Measurements from ENCODE around the gene WDR93. TPM values are rescaled to one million over a fixed set of nuclear protein-coding genes. Genes with fewer than 3 reads are reported as not detected.
A peak's percentile ranks its signal among the peaks of the same experiment; 100 is the strongest.

The WDR93 gene
- polyA plus RNA-seq, 3 donors: not detected

GRCh38 chr15:89749951-89750559 lies 59.4 kb downstream of the WDR93 start:
- Histone ChIP-seq H3K27ac (ENCODE audit: low read depth in 1 of 2, low read length in 2 of 2) (no peak overlapping the region), H3K4me2 (replicated peaks; ENCODE audit: extremely low read depth, low read length, poor library complexity, severe bottlenecking) (peak overlapping the region; percentile 94), H3K9ac (ENCODE audit: insufficient read depth, low read length, poor library complexity, severe bottlenecking) (peak overlapping the region; percentile 60), H2AFZ (ENCODE audit: insufficient read depth, low read depth, low read length, poor library complexity, severe bottlenecking) (peak overlapping the region; percentile 96), H3K79me2 (ENCODE audit: insufficient read depth, low read length) (no peaks in the 10 kb centered on the region), H3K4me3 (replicated peaks in 1 of 3; ENCODE audit: low read depth in 2 of 3, low read length in 3 of 3) (peak overlapping the region; percentile 35 to 75 (median 40)), H3K36me3 (replicated peaks in 1 of 2; ENCODE audit: control insufficient read depth in 1 of 2, insufficient read depth in 2 of 2, low read length in 2 of 2) (no peaks in the 10 kb centered on the region), H3K9me3 (replicated peaks in 1 of 2; ENCODE audit: control insufficient read depth in 1 of 2, insufficient read depth in 1 of 2, low read length in 2 of 2) (no peaks in the 10 kb centered on the region), H3K27me3 (ENCODE audit: control insufficient read depth in 2 of 2, insufficient read depth in 2 of 2, low read length in 2 of 2) (peaks cover 0 to 17% of the 10 kb centered on the region in 2 donors), H3K4me1 (ENCODE audit: control insufficient read depth in 1 of 2, insufficient read depth in 2 of 2, low read length in 2 of 2) (peaks cover 12 to 22% of the 10 kb centered on the region in 2 donors), H4K20me1 (ENCODE audit: insufficient read depth, low read length) (no peaks in the 10 kb centered on the region)
- H3K9me3 Mint-ChIP-seq: no peaks in the 10 kb centered on the region
- DNase-seq: peak in 2 of 3 donors; percentile 7 to 12
- H3K4me3 Mint-ChIP-seq: peak overlapping the region; percentile 74 to 89
- H3K27me3 Mint-ChIP-seq (ENCODE audit: low read depth in 3 of 3): peaks cover 11 to 26% (median 22%) of the 10 kb centered on the region in 3 donors
- H3K4me1 Mint-ChIP-seq: peaks cover 9% of the 10 kb centered on the region
- peaks cover 0 to 3% of the 10 kb centered on the region in 2 donors for H3K36me3 Mint-ChIP-seq
- TF ChIP-seq, protein P1, sequence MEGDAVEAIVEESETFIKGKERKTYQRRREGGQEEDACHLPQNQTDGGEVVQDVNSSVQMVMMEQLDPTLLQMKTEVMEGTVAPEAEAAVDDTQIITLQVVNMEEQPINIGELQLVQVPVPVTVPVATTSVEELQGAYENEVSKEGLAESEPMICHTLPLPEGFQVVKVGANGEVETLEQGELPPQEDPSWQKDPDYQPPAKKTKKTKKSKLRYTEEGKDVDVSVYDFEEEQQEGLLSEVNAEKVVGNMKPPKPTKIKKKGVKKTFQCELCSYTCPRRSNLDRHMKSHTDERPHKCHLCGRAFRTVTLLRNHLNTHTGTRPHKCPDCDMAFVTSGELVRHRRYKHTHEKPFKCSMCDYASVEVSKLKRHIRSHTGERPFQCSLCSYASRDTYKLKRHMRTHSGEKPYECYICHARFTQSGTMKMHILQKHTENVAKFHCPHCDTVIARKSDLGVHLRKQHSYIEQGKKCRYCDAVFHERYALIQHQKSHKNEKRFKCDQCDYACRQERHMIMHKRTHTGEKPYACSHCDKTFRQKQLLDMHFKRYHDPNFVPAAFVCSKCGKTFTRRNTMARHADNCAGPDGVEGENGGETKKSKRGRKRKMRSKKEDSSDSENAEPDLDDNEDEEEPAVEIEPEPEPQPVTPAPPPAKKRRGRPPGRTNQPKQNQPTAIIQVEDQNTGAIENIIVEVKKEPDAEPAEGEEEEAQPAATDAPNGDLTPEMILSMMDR (IDR thresholded peaks at IDR 0.05): no peak
- intact Hi-C loops (cut with micrococcal nuclease): loop anchor here in 1 of 2 donors (5.0 kb wide), 1 partner anchor 322 kb away; no protein-coding TSS in a partner anchor
- WGBS (ENCODE audit: insufficient coverage): 2% methylated on average over 41 of the region's 41 CpGs
- peak overlapping the region in 1 of 7 donors; percentile 78 for H3K27ac Mint-ChIP-seq

- 3% methylated on average over 114 of the region's 114 CpGs for whole genome bisulfite sequencing (ENCODE audit: insufficient coverage)
- peak within 1 kb of the TSS in 1 of 7 donors; percentile 78 for H3K27ac Mint-ChIP-seq
- Histone ChIP-seq H3K4me3 (replicated peaks in 1 of 3; ENCODE audit: low read depth in 2 of 3, low read length in 3 of 3) (peak within 1 kb of the TSS; percentile 35 to 75 (median 40)), H2AFZ (ENCODE audit: insufficient read depth, low read depth, low read length, poor library complexity, severe bottlenecking) (peak within 1 kb of the TSS; percentile 96), H3K9ac (ENCODE audit: insufficient read depth, low read length, poor library complexity, severe bottlenecking) (peak within 1 kb of the TSS; percentile 60), H3K4me1 (ENCODE audit: control insufficient read depth in 1 of 2, insufficient read depth in 2 of 2, low read length in 2 of 2) (peaks cover 12 to 22% of the 10 kb centered on the region in 2 donors), H3K9me3 (replicated peaks in 1 of 2; ENCODE audit: control insufficient read depth in 1 of 2, insufficient read depth in 1 of 2, low read length in 2 of 2) (no peaks in the 10 kb centered on the region), H3K4me2 (replicated peaks; ENCODE audit: extremely low read depth, low read length, poor library complexity, severe bottlenecking) (peak within 1 kb of the TSS; percentile 94), H3K27me3 (ENCODE audit: control insufficient read depth in 2 of 2, insufficient read depth in 2 of 2, low read length in 2 of 2) (peaks cover 0 to 17% of the 10 kb centered on the region in 2 donors), H4K20me1 (ENCODE audit: insufficient read depth, low read length) (no peaks in the 10 kb centered on the region), H3K27ac (ENCODE audit: low read depth in 1 of 2, low read length in 2 of 2) (no peak within 1 kb of the TSS), H3K36me3 (replicated peaks in 1 of 2; ENCODE audit: control insufficient read depth in 1 of 2, insufficient read depth in 2 of 2, low read length in 2 of 2) (no peaks in the 10 kb centered on the region), H3K79me2 (ENCODE audit: insufficient read depth, low read length) (no peaks in the 10 kb centered on the region)
- TF ChIP-seq, protein P1 (IDR thresholded peaks at IDR 0.05): peak; percentile 94
- H3K36me3 Mint-ChIP-seq: peaks cover 0 to 3% of the 10 kb centered on the region in 2 donors
- peaks cover 9% of the 10 kb centered on the region for H3K4me1 Mint-ChIP-seq
- intact Hi-C loops (cut with micrococcal nuclease): loop anchor here in 1 of 2 donors (5.0 kb wide), 1 partner anchor 321 kb away; no protein-coding TSS in a partner anchor
- H3K27me3 Mint-ChIP-seq (ENCODE audit: low read depth in 3 of 3): peaks cover 18 to 26% (median 21%) of the 10 kb centered on the region in 3 donors
- H3K9me3 Mint-ChIP-seq: no peaks in the 10 kb centered on the region
- DNase-seq: peak; percentile 92 to 95 (median 92)
- peak within 1 kb of the TSS; percentile 74 to 89 for H3K4me3 Mint-ChIP-seq
These were observed 60.2 kb downstream of the WDR93 start, which contains the start of gene MESP1 for GRCh38 chr15:89750560-89751542. Gene MESP1 (minus strand): TSS chr15:89751249. CDS start chr15:89751231, 18 bp downstream.

All from CD14-positive monocyte (primary cell).